ENCODE measurements around the gene ATP6V1D. TPM values are rescaled to one million over a fixed set of nuclear protein-coding genes. Genes with fewer than 3 reads are reported as not detected.

Gene ATP6V1D
- total and polyA plus RNA-seq, 8 donors = 43.3 to 192 (median 83.8) TPM

- Histone ChIP-seq H3K27me3 (no peaks in the 10 kb centered on the region), H3K27ac (no peak overlapping the region), H3K4me3 (no peak overlapping the region), H3K9me3 (no peaks in the 10 kb centered on the region), H3K36me3 (peaks cover 0 to 16% (median 7%) of the 10 kb centered on the region in 4 donors), H3K4me1 (no peaks in the 10 kb centered on the region)
- DNase-seq = no peak
- intact Hi-C loops (cut with DNase I; ENCODE audit: low total_unique reads) = no loop called here
- TF ChIP-seq POLR2A (IDR thresholded peaks at IDR 0.05) (no peak), EP300 (IDR thresholded peaks at IDR 0.05) (no peak)
- 64 to 77% (median 74%) methylated on average over 6 of the region's 6 CpGs for WGBS, 5 donors
These were observed 34.1 kb upstream of the ATP6V1D start for GRCh38 chr14:67393689-67394088.

- TF ChIP-seq CTCF (IDR thresholded peaks at IDR 0.05) (no peak), POLR2AphosphoS5 (IDR thresholded peaks at IDR 0.05) (no peak), EP300 (IDR thresholded peaks at IDR 0.05) (no peak)
- Histone ChIP-seq H3K36me3 (peaks cover 0 to 25% (median 15%) of the 10 kb centered on the region in 4 donors), H3K27me3 (no peaks in the 10 kb centered on the region), H3K27ac (no peak overlapping the region), H3K9me3 (no peaks in the 10 kb centered on the region), H3K4me3 (no peak overlapping the region), H3K4me1 (no peaks in the 10 kb centered on the region)
- intact Hi-C loops (cut with DNase I; ENCODE audit: low total_unique reads) = no loop called here
- no peak for DNase-seq
- 79 to 91% (median 87%) methylated on average over 5 to 9 of the region's 9 CpGs for WGBS, 5 donors
These were observed 33.2 kb upstream of the ATP6V1D start for GRCh38 chr14:67392800-67393199.

GRCh38 chr14:67392123-67392522 lies 32.5 kb upstream of the ATP6V1D start:
- TF ChIP-seq POLR2A (IDR thresholded peaks at IDR 0.05) (no peak), CTCF (IDR thresholded peaks at IDR 0.05) (no peak), EP300 (IDR thresholded peaks at IDR 0.05) (no peak), POLR2AphosphoS5 (IDR thresholded peaks at IDR 0.05) (no peak)
- 54 to 83% (median 75%) methylated on average over 3 of the region's 3 CpGs for WGBS, 5 donors
- no peak for DNase-seq
- intact Hi-C loops (cut with DNase I; ENCODE audit: low total_unique reads) = no loop called here
- no peaks in the 10 kb centered on the region for H3K9me3 ChIP-seq
- no peak overlapping the region for H3K27ac ChIP-seq
- H3K4me3 ChIP-seq = no peak overlapping the region
- no peaks in the 10 kb centered on the region for H3K27me3 ChIP-seq
- no peaks in the 10 kb centered on the region for H3K4me1 ChIP-seq
- peaks cover 0 to 30% (median 20%) of the 10 kb centered on the region in 4 donors for H3K36me3 ChIP-seq

- H3K9me3 ChIP-seq = no peaks in the 10 kb centered on the region
- peaks cover 0 to 2% (median under 1%) of the 10 kb centered on the region in 4 donors for H3K4me1 ChIP-seq
- intact Hi-C loops (cut with DNase I; ENCODE audit: low total_unique reads) = no loop called here
- TF ChIP-seq POLR2AphosphoS5 (IDR thresholded peaks at IDR 0.05) (no peak), POLR2A (IDR thresholded peaks at IDR 0.05) (no peak), EP300 (IDR thresholded peaks at IDR 0.05) (no peak), CTCF (IDR thresholded peaks at IDR 0.05) (no peak)
- no peak for DNase-seq
- no peak overlapping the region for H3K27ac ChIP-seq
- peaks cover 0 to 38% (median 27%) of the 10 kb centered on the region in 4 donors for H3K36me3 ChIP-seq
- H3K4me3 ChIP-seq = no peak overlapping the region
- WGBS, 5 donors = 60 to 87% (median 75%) methylated on average over 6 of the region's 6 CpGs
- H3K27me3 ChIP-seq = no peaks in the 10 kb centered on the region
These were observed 31.7 kb upstream of the ATP6V1D start for GRCh38 chr14:67391268-67391667.

- 80 to 100% (median 87%) methylated on average over 1 of the region's 1 CpG for WGBS, 5 donors
- intact Hi-C loops (cut with DNase I; ENCODE audit: low total_unique reads) = no loop called here
These were observed 30.4 kb upstream of the ATP6V1D start for GRCh38 chr14:67389811-67390534.

More at GRCh38 chr14:67389811-67390534, 30.4 kb upstream of the ATP6V1D start:
- H3K4me3 ChIP-seq = no peak overlapping the region
- H3K27ac ChIP-seq = no peak overlapping the region
- TF ChIP-seq POLR2AphosphoS5 (IDR thresholded peaks at IDR 0.05) = no peak
- DNase-seq = no peak
- no peaks in the 10 kb centered on the region for H3K27me3 ChIP-seq
- H3K36me3 ChIP-seq = peaks cover 6 to 51% (median 34%) of the 10 kb centered on the region in 4 donors
- peaks cover 0 to 13% (median 4%) of the 10 kb centered on the region in 4 donors for H3K4me1 ChIP-seq
- H3K9me3 ChIP-seq = no peaks in the 10 kb centered on the region
